Ectodermal cell (in vitro differentiated cells): ENCODE measurements around the gene ORMDL1.

ENCODE experiments used
- H3K27ac ChIP-seq: 2 replicates; pipeline ENCODE4 v1.7.0; 2013; ENCODE audit warnings: mild to moderate bottlenecking, low read depth, low read length; ENCODE audit not compliant: insufficient read depth, poor library complexity, severe bottlenecking
- H3K27me3 ChIP-seq: 2 replicates; pipeline ENCODE4 v1.7.0; 2013; ENCODE audit warnings: mild to moderate bottlenecking, low read length; ENCODE audit not compliant: insufficient read depth, control insufficient read depth, poor library complexity, severe bottlenecking
- H3K36me3 ChIP-seq: one replicate; pipeline ENCODE4 v1.7.0; 2013; ENCODE audit warnings: low read length; ENCODE audit not compliant: control insufficient read depth, insufficient read depth
- H3K4me1 ChIP-seq: one replicate; pipeline ENCODE4 v1.7.0; 2013; ENCODE audit warnings: low read length; ENCODE audit not compliant: control insufficient read depth, insufficient read depth
- H3K4me3 ChIP-seq: 2 replicates; pipeline ENCODE4 v1.7.0; 2013; ENCODE audit warnings: low read depth, low read length, control low read depth; ENCODE audit not compliant: insufficient read depth
- H3K9me3 ChIP-seq: 2 replicates; pipeline ENCODE4 v1.7.0; 2013; ENCODE audit warnings: mild to moderate bottlenecking, low read length, moderate library complexity; ENCODE audit not compliant: control insufficient read depth
- WGBS, 2 experiments: methylation state at CpG; one replicate each; pipeline ENCODE4 v1.1.7; 2013; ENCODE audit warnings: missing lambda C conversion rate in 2 of 2; 5-methylcytosine and 5-hydroxymethylcytosine counted together

ORMDL1 gene

GRCh38 chr2:189803431-189803830, 19.3 kb upstream of the ORMDL1 start:
- peaks cover 5% of the 10 kb centered on the region for H3K36me3 ChIP-seq
- 95 to 100% methylated on average over 1 to 2 of the region's 3 CpGs for WGBS, 2 experiments

GRCh38 chr2:189802396-189802912, 18.3 kb upstream of the ORMDL1 start:
- Histone ChIP-seq H3K4me1 (no peaks in the 10 kb centered on the region), H3K36me3 (peaks cover 5% of the 10 kb centered on the region), H3K27me3 (no peaks in the 10 kb centered on the region), H3K4me3 (no peak overlapping the region), H3K9me3 (no peaks in the 10 kb centered on the region), H3K27ac (no peak overlapping the region)
- WGBS, 2 experiments = 98 to 100% methylated on average over 2 of the region's 2 CpGs

More at GRCh38 chr2:189803431-189803830, 19.3 kb upstream of the ORMDL1 start:
- Histone ChIP-seq H3K27ac (no peak overlapping the region), H3K4me3 (no peak overlapping the region), H3K4me1 (no peaks in the 10 kb centered on the region), H3K27me3 (no peaks in the 10 kb centered on the region), H3K9me3 (no peaks in the 10 kb centered on the region)

DNA sequence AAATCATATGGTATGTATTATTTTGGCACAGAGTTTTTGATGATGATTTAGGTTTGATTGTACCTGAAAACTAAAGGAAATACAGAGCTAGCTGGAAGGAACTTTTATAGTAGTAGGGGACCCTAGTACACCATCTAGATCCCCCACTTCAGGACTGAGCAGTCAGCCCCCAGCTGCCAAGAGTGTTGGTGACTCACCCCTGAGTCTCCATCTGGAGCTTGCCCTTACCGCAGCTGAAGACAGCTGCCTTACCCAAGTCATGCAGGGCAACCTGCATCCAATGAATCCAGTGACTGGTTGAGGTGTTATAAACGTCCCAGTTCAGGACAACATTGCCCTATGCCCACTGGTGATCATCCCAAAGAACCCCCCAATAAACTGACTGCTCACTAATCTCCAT, 15.4 kb upstream of the ORMDL1 start:
- Histone ChIP-seq H3K9me3 (no peaks in the 10 kb centered on the region), H3K4me3 (no peak overlapping the region), H3K4me1 (no peaks in the 10 kb centered on the region), H3K27me3 (no peaks in the 10 kb centered on the region), H3K27ac (no peak overlapping the region), H3K36me3 (peaks cover 13% of the 10 kb centered on the region)
- 96 to 97% methylated on average over 2 of the region's 2 CpGs for WGBS, 2 experiments

GRCh38 chr2:189799030-189799331, 14.8 kb upstream of the ORMDL1 start:
- peaks cover 13% of the 10 kb centered on the region for H3K36me3 ChIP-seq

GRCh38 chr2:189798312-189799029, 14.3 kb upstream of the ORMDL1 start:
- Histone ChIP-seq H3K36me3 (peaks cover 13% of the 10 kb centered on the region), H3K27me3 (no peaks in the 10 kb centered on the region), H3K4me1 (no peaks in the 10 kb centered on the region), H3K4me3 (no peak overlapping the region), H3K27ac (no peak overlapping the region), H3K9me3 (no peaks in the 10 kb centered on the region)
- 94% methylated on average over 4 of the region's 4 CpGs for WGBS, 2 experiments

More at GRCh38 chr2:189799030-189799331, 14.8 kb upstream of the ORMDL1 start:
- H3K9me3 ChIP-seq = no peaks in the 10 kb centered on the region
- H3K4me1 ChIP-seq = no peaks in the 10 kb centered on the region
- no peak overlapping the region for H3K4me3 ChIP-seq
- H3K27me3 ChIP-seq = no peaks in the 10 kb centered on the region
- no peak overlapping the region for H3K27ac ChIP-seq

DNA sequence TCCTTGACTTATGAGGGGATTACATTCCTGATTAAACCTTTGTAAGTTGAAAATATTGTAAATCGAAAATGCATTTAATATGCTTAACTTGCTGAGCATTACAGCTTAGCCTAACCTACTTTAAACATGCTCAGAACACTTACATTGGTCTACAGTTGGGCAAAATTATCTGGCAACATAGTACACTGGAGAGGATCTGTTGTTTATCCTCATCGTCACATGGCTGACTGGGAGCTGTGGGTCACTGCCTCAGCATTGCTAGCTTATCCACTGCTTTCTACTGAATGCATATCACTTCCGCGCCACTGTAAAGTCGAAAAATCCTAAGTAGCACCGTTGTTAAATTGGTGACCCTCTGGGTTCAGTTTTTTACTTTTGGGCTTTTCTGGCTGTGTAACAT, 13.8 kb upstream of the ORMDL1 start:
- Histone ChIP-seq H3K4me3 (no peak overlapping the region), H3K27ac (no peak overlapping the region), H3K27me3 (no peaks in the 10 kb centered on the region), H3K4me1 (no peaks in the 10 kb centered on the region), H3K9me3 (no peaks in the 10 kb centered on the region), H3K36me3 (peaks cover 13% of the 10 kb centered on the region)
- 96% methylated on average over 6 of the region's 6 CpGs for WGBS, 2 experiments

- Histone ChIP-seq H3K27me3 (no peaks in the 10 kb centered on the region), H3K9me3 (no peaks in the 10 kb centered on the region), H3K4me3 (no peak overlapping the region), H3K27ac (no peak overlapping the region), H3K36me3 (peaks cover 8% of the 10 kb centered on the region), H3K4me1 (no peaks in the 10 kb centered on the region)
- no CpG with 5 or more reads among the region's 1 CpG for WGBS, 2 experiments
Measured at GRCh38 chr2:189794310-189794709, 10.2 kb upstream of the ORMDL1 start.

GRCh38 chr2:189791338-189792042, 7.4 kb upstream of the ORMDL1 start:
- Histone ChIP-seq H3K27me3 (no peaks in the 10 kb centered on the region), H3K4me3 (no peak overlapping the region), H3K4me1 (no peaks in the 10 kb centered on the region), H3K27ac (no peak overlapping the region), H3K9me3 (no peaks in the 10 kb centered on the region), H3K36me3 (peaks cover 8% of the 10 kb centered on the region)
- 95% methylated on average over 12 of the region's 12 CpGs for WGBS, 2 experiments

GRCh38 chr2:189783451-189783926, 650 bp downstream of the ORMDL1 start:
- Histone ChIP-seq H3K36me3 (peaks cover 5% of the 10 kb centered on the region), H3K4me1 (peaks cover 5% of the 10 kb centered on the region), H3K9me3 (no peaks in the 10 kb centered on the region), H3K27me3 (no peaks in the 10 kb centered on the region), H3K4me3 (peak overlapping the region; percentile 82), H3K27ac (peak overlapping the region; percentile 92)
- 0 to 1% methylated on average over 17 of the region's 17 CpGs for WGBS, 2 experiments

DNA sequence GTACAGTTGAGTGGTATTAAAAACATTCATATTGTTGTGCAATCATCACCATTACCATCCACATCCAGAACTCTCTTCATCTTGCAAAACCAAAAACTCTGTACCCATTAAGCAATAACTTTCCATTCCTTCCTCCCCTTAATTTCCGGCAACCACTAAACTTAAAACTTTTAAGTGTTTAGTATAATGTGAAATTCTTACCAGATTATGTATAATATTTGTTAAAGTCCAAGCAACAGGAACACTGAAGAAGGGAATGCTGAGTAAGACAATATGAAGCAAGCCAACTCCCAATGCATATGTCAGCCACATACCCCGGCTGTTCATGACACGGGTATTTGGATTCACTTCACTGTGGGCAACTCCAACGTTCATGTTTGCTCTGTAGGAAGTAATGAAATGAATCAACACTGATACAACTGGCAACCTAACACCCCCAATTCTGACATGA, 1.9 kb downstream of the ORMDL1 start:
- H3K36me3 ChIP-seq = peaks cover 7% of the 10 kb centered on the region

More for the DNA sequence above, 1.9 kb downstream of the ORMDL1 start:
- Histone ChIP-seq H3K4me3 (peak overlapping the region; percentile 82), H3K9me3 (no peaks in the 10 kb centered on the region), H3K4me1 (peaks cover 5% of the 10 kb centered on the region), H3K27ac (no peak overlapping the region), H3K27me3 (no peaks in the 10 kb centered on the region)
- WGBS, 2 experiments = 90% methylated on average over 3 of the region's 4 CpGs
